HEK293 (cell line): ENCODE results near the gene KLK10.

ENCODE experiments used
- GFI1B ChIP-seq: fragments of 450-650 bp; formaldehyde crosslinking; IDR thresholded peaks from 2 replicates; pipeline ENCODE4 v1.5.1; 2016; ENCODE audit warnings: missing biosample characterization, missing genetic modification characterization
- HOXC10 ChIP-seq: sonication (generic); formaldehyde crosslinking; IDR thresholded peaks from 2 replicates; pipeline ENCODE4 v1.8.1; 2023; ENCODE audit warnings: mild to moderate bottlenecking, missing genetic modification reagents
- KLF16 ChIP-seq: fragments of 450-650 bp; formaldehyde crosslinking; IDR thresholded peaks from 2 replicates; pipeline ENCODE4 v1.5.1; 2017; ENCODE audit warnings: missing biosample characterization, missing genetic modification characterization
- KLF8 ChIP-seq: fragments of 450-650 bp; formaldehyde crosslinking; IDR thresholded peaks from 2 replicates; pipeline ENCODE4 v1.5.1; 2016; ENCODE audit warnings: missing biosample characterization, missing genetic modification characterization
- RBAK ChIP-seq: fragments of 450-650 bp; formaldehyde crosslinking; IDR thresholded peaks from 2 replicates; pipeline ENCODE4 v1.5.1; 2016; ENCODE audit warnings: missing biosample characterization, missing genetic modification characterization
- ZFHX2 ChIP-seq: fragments of 450-650 bp; formaldehyde crosslinking; conservative IDR thresholded peaks from 2 replicates; pipeline ENCODE4 v1.5.1; 2016; ENCODE audit warnings: missing biosample characterization, missing genetic modification characterization
- ZNF132 ChIP-seq: fragments of 450-650 bp; formaldehyde crosslinking; IDR thresholded peaks from 2 replicates; pipeline ENCODE4 v1.5.1; 2017; ENCODE audit warnings: missing biosample characterization, missing genetic modification characterization, borderline replicate concordance
- ZNF157 ChIP-seq: fragments of 450-650 bp; formaldehyde crosslinking; IDR thresholded peaks from 2 replicates; pipeline ENCODE4 v1.5.1; 2016; ENCODE audit warnings: missing biosample characterization, missing genetic modification characterization
- ZNF223 ChIP-seq: fragments of 450-650 bp; formaldehyde crosslinking; IDR thresholded peaks from 2 replicates; pipeline ENCODE4 v1.5.1; 2016; ENCODE audit warnings: missing biosample characterization, missing genetic modification characterization
- ZNF366 ChIP-seq: fragments of 450-650 bp; formaldehyde crosslinking; conservative IDR thresholded peaks from 2 replicates; pipeline ENCODE4 v1.5.1; 2016; ENCODE audit warnings: missing biosample characterization, missing genetic modification characterization
- ZNF423 ChIP-seq: fragments of 450-650 bp; formaldehyde crosslinking; IDR thresholded peaks from 2 replicates; pipeline ENCODE4 v1.5.1; 2016; ENCODE audit warnings: missing biosample characterization, missing genetic modification characterization
- ZNF501 ChIP-seq: fragments of 450-650 bp; formaldehyde crosslinking; IDR thresholded peaks from 2 replicates; pipeline ENCODE4 v1.5.1; 2016; ENCODE audit warnings: missing biosample characterization, missing genetic modification characterization
- ZNF510 ChIP-seq: fragments of 450-650 bp; formaldehyde crosslinking; IDR thresholded peaks from 2 replicates; pipeline ENCODE4 v1.5.1; 2018; ENCODE audit warnings: mild to moderate bottlenecking, missing genetic modification characterization, missing biosample characterization; ENCODE audit not compliant: insufficient replicate concordance
- ZNF600 ChIP-seq: fragments of 450-650 bp; formaldehyde crosslinking; IDR thresholded peaks from 2 replicates; pipeline ENCODE4 v1.5.1; 2016; ENCODE audit warnings: missing biosample characterization, missing genetic modification characterization
- ZNF626 ChIP-seq: fragments of 450-650 bp; sonication (Bioruptor Pico); formaldehyde crosslinking; IDR thresholded peaks from 2 replicates; pipeline ENCODE4 v1.5.1; 2018; ENCODE audit warnings: missing biosample characterization, missing genetic modification characterization, inconsistent platforms
- ZNF654 ChIP-seq: fragments of 450-650 bp; formaldehyde crosslinking; IDR thresholded peaks from 2 replicates; pipeline ENCODE4 v1.5.1; 2016; ENCODE audit warnings: low read depth, missing biosample characterization, missing genetic modification characterization
- TF ChIP-seq, protein P1 (sequence below): fragments of 450-650 bp; IDR thresholded peaks from 2 replicates; pipeline ENCODE4 v1.5.1; 2018; ENCODE audit warnings: missing biosample characterization, mild to moderate bottlenecking, missing genetic modification characterization
- TF ChIP-seq, protein P2 (sequence below): fragments of 450-650 bp; formaldehyde crosslinking; optimal IDR thresholded peaks from 2 replicates; pipeline ENCODE3; 2016; ENCODE audit warnings: missing biosample characterization, mild to moderate bottlenecking, missing genetic modification characterization
- TF ChIP-seq, protein P3 (sequence below): fragments of 450-650 bp; formaldehyde crosslinking; IDR thresholded peaks from 2 replicates; pipeline ENCODE4 v1.5.1; 2017; ENCODE audit warnings: missing biosample characterization, missing genetic modification characterization
- TF ChIP-seq, protein P4 (sequence below): fragments of 450-650 bp; formaldehyde crosslinking; IDR thresholded peaks from 2 replicates; pipeline ENCODE4 v1.5.1; 2016; ENCODE audit warnings: missing biosample characterization, missing genetic modification characterization, borderline replicate concordance
- TF ChIP-seq, protein P5 (sequence below): fragments of 450-650 bp; formaldehyde crosslinking; IDR thresholded peaks from 2 replicates; pipeline ENCODE4 v1.5.1; 2016; ENCODE audit warnings: missing biosample characterization, missing genetic modification characterization, borderline replicate concordance
- TF ChIP-seq, protein P6 (sequence below): fragments of 450-650 bp; formaldehyde crosslinking; IDR thresholded peaks from 2 replicates; pipeline ENCODE4 v1.5.1; 2017; ENCODE audit warnings: missing biosample characterization, missing genetic modification characterization

The KLK10 gene

DNA sequence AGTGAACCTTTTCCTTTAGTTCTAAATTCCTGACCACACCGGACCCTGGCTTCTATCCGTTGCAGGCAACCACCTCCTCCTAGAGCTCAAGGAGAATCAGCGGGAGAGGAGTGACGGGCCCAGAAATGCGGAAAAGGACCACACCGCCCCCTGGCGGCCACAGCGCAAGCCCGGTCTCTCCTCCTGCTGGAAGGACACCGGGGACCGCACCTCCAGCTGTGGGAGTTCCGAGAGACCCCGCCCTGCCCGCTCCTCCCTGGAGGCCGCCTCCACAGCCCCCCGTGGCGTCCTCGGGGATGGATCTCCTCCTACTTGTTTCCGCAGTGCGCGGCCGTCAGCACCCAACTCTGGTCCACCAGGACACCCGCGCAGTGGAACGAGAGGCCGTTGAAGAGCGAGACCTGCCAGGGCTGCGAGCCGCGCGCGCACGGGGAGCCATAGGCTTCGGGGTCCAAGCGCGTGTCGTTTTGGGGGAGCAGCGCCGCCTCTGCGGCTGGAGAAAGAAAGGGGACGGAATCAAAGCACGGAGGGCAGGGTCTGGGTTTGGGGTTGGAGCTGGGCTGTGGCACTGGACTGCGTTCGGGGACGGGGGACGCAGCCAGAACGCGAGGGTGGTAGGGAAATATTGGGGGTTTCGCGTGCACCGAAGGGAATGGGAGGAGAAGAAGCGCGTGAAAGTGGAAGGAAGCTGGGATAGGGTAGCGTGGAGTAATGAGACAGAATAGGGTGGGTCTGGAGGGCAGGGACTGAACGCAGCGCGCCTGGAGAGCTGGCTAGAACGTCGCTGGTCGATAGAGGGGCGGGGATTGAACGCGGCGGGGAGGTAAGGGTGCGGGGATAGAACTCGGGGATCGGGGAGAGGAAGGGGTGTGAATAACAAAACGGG lies 2.5 kb downstream of the KLK10 start (continued):
- TF ChIP-seq, protein P1, sequence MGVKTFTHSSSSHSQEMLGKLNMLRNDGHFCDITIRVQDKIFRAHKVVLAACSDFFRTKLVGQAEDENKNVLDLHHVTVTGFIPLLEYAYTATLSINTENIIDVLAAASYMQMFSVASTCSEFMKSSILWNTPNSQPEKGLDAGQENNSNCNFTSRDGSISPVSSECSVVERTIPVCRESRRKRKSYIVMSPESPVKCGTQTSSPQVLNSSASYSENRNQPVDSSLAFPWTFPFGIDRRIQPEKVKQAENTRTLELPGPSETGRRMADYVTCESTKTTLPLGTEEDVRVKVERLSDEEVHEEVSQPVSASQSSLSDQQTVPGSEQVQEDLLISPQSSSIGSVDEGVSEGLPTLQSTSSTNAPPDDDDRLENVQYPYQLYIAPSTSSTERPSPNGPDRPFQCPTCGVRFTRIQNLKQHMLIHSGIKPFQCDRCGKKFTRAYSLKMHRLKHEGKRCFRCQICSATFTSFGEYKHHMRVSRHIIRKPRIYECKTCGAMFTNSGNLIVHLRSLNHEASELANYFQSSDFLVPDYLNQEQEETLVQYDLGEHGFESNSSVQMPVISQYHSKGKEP (tag by site-specific recombination), result no peak
- TF ChIP-seq ZNF366 (tag by site-specific recombination), result peak; percentile 77; the same call in 1 of the 2 replicates
- peak; percentile 56; the same call in 1 of the 2 replicates for TF ChIP-seq KLF8 (tag by site-specific recombination)
- peak; percentile 91 for TF ChIP-seq ZNF423 (tag by site-specific recombination)
- TF ChIP-seq ZNF510 (tag by site-specific recombination), result no peak
- TF ChIP-seq ZNF157 (tag by site-specific recombination), result no peak
- no peak for TF ChIP-seq ZNF626 (tag by site-specific recombination)
- TF ChIP-seq, protein P2, sequence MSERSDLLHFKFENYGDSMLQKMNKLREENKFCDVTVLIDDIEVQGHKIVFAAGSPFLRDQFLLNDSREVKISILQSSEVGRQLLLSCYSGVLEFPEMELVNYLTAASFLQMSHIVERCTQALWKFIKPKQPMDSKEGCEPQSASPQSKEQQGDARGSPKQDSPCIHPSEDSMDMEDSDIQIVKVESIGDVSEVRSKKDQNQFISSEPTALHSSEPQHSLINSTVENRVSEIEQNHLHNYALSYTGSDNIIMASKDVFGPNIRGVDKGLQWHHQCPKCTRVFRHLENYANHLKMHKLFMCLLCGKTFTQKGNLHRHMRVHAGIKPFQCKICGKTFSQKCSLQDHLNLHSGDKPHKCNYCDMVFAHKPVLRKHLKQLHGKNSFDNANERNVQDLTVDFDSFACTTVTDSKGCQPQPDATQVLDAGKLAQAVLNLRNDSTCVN (tag by site-specific recombination), result peak; percentile 92
- peak; percentile 94 for TF ChIP-seq ZFHX2
- TF ChIP-seq GFI1B (tag by site-specific recombination), result no peak
- TF ChIP-seq HOXC10 (CRISPR knock-in tag), result no peak
- no peak for TF ChIP-seq ZNF223 (tag by site-specific recombination)
- 0 out of 2 replicates have a peak, but pooled peaks have one; percentile 29 for TF ChIP-seq KLF16 (tag by site-specific recombination)
- no peak for TF ChIP-seq ZNF132 (tag by site-specific recombination)
- no peak for TF ChIP-seq ZNF501 (tag by site-specific recombination)
- TF ChIP-seq ZNF600 (tag by site-specific recombination), result peak; percentile 85
- TF ChIP-seq ZNF654 (tag by site-specific recombination), result peak; percentile 44
- TF ChIP-seq, protein P3, sequence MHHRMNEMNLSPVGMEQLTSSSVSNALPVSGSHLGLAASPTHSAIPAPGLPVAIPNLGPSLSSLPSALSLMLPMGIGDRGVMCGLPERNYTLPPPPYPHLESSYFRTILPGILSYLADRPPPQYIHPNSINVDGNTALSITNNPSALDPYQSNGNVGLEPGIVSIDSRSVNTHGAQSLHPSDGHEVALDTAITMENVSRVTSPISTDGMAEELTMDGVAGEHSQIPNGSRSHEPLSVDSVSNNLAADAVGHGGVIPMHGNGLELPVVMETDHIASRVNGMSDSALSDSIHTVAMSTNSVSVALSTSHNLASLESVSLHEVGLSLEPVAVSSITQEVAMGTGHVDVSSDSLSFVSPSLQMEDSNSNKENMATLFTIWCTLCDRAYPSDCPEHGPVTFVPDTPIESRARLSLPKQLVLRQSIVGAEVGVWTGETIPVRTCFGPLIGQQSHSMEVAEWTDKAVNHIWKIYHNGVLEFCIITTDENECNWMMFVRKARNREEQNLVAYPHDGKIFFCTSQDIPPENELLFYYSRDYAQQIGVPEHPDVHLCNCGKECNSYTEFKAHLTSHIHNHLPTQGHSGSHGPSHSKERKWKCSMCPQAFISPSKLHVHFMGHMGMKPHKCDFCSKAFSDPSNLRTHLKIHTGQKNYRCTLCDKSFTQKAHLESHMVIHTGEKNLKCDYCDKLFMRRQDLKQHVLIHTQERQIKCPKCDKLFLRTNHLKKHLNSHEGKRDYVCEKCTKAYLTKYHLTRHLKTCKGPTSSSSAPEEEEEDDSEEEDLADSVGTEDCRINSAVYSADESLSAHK (tag by site-specific recombination), result peak; percentile 62
- TF ChIP-seq RBAK, result no peak
- TF ChIP-seq, protein P4, sequence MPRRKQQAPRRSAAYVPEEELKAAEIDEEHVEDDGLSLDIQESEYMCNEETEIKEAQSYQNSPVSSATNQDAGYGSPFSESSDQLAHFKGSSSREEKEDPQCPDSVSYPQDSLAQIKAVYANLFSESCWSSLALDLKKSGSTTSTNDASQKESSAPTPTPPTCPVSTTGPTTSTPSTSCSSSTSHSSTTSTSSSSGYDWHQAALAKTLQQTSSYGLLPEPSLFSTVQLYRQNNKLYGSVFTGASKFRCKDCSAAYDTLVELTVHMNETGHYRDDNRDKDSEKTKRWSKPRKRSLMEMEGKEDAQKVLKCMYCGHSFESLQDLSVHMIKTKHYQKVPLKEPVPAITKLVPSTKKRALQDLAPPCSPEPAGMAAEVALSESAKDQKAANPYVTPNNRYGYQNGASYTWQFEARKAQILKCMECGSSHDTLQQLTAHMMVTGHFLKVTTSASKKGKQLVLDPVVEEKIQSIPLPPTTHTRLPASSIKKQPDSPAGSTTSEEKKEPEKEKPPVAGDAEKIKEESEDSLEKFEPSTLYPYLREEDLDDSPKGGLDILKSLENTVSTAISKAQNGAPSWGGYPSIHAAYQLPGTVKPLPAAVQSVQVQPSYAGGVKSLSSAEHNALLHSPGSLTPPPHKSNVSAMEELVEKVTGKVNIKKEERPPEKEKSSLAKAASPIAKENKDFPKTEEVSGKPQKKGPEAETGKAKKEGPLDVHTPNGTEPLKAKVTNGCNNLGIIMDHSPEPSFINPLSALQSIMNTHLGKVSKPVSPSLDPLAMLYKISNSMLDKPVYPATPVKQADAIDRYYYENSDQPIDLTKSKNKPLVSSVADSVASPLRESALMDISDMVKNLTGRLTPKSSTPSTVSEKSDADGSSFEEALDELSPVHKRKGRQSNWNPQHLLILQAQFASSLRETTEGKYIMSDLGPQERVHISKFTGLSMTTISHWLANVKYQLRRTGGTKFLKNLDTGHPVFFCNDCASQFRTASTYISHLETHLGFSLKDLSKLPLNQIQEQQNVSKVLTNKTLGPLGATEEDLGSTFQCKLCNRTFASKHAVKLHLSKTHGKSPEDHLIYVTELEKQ (tag by site-specific recombination), result no peak
- TF ChIP-seq, protein P5, sequence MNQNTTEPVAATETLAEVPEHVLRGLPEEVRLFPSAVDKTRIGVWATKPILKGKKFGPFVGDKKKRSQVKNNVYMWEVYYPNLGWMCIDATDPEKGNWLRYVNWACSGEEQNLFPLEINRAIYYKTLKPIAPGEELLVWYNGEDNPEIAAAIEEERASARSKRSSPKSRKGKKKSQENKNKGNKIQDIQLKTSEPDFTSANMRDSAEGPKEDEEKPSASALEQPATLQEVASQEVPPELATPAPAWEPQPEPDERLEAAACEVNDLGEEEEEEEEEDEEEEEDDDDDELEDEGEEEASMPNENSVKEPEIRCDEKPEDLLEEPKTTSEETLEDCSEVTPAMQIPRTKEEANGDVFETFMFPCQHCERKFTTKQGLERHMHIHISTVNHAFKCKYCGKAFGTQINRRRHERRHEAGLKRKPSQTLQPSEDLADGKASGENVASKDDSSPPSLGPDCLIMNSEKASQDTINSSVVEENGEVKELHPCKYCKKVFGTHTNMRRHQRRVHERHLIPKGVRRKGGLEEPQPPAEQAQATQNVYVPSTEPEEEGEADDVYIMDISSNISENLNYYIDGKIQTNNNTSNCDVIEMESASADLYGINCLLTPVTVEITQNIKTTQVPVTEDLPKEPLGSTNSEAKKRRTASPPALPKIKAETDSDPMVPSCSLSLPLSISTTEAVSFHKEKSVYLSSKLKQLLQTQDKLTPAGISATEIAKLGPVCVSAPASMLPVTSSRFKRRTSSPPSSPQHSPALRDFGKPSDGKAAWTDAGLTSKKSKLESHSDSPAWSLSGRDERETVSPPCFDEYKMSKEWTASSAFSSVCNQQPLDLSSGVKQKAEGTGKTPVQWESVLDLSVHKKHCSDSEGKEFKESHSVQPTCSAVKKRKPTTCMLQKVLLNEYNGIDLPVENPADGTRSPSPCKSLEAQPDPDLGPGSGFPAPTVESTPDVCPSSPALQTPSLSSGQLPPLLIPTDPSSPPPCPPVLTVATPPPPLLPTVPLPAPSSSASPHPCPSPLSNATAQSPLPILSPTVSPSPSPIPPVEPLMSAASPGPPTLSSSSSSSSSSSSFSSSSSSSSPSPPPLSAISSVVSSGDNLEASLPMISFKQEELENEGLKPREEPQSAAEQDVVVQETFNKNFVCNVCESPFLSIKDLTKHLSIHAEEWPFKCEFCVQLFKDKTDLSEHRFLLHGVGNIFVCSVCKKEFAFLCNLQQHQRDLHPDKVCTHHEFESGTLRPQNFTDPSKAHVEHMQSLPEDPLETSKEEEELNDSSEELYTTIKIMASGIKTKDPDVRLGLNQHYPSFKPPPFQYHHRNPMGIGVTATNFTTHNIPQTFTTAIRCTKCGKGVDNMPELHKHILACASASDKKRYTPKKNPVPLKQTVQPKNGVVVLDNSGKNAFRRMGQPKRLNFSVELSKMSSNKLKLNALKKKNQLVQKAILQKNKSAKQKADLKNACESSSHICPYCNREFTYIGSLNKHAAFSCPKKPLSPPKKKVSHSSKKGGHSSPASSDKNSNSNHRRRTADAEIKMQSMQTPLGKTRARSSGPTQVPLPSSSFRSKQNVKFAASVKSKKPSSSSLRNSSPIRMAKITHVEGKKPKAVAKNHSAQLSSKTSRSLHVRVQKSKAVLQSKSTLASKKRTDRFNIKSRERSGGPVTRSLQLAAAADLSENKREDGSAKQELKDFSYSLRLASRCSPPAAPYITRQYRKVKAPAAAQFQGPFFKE (tag by site-specific recombination), result no peak
- TF ChIP-seq, protein P6, sequence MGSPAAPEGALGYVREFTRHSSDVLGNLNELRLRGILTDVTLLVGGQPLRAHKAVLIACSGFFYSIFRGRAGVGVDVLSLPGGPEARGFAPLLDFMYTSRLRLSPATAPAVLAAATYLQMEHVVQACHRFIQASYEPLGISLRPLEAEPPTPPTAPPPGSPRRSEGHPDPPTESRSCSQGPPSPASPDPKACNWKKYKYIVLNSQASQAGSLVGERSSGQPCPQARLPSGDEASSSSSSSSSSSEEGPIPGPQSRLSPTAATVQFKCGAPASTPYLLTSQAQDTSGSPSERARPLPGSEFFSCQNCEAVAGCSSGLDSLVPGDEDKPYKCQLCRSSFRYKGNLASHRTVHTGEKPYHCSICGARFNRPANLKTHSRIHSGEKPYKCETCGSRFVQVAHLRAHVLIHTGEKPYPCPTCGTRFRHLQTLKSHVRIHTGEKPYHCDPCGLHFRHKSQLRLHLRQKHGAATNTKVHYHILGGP, result 0 out of 2 replicates have a peak, but pooled peaks have one; percentile 17
